ENCODE measurements around the gene FAM83D. TPM values are rescaled to one million over a fixed set of nuclear protein-coding genes. Genes with fewer than 3 reads are reported as not detected.

FAM83D gene
- total RNA-seq, 1 experiment from 2014 or later: 86.3 TPM

- DNase-seq: peak; percentile 100
- peak; percentile 30 to 76 for TF ChIP-seq CTCF (IDR thresholded peaks at IDR 0.05; ENCODE audit: insufficient read depth in 1 of 2, low read depth in 1 of 2, low read length in 1 of 2, severe bottlenecking in 1 of 2, unreplicated experiment in 1 of 2)
- Mint-ChIP-seq H3K27me3 (ENCODE audit: insufficient read depth, unreplicated experiment) (no peaks in the 10 kb centered on the region), H3K27ac (ENCODE audit: unreplicated experiment) (peak within 1 kb of the TSS; percentile 96), H3K36me3 (ENCODE audit: insufficient read depth, unreplicated experiment) (peaks cover 23% of the 10 kb centered on the region), H3K4me1 (ENCODE audit: low read depth, unreplicated experiment) (peaks cover 20% of the 10 kb centered on the region), H3K9me3 (ENCODE audit: unreplicated experiment) (no peaks in the 10 kb centered on the region), H3K4me3 (ENCODE audit: unreplicated experiment) (peak within 1 kb of the TSS; percentile 92)
- BruUV-seq (replicated peaks): no TSS peak
- peak within 1 kb of the TSS; percentile 84 for H3K4me3 ChIP-seq (ENCODE audit: low read depth, low read length)
- POLR2A ChIA-PET: interaction anchor here (0.5 to 2.7 kb wide), 18 partner anchors 9 to 490 kb away, joined by 3 to 55 read pairs (median 4); partner anchors contain the start of genes FAM83D and RALGAPB
- CTCF ChIA-PET: interaction anchor here (0.9 to 3.4 kb wide), 15 partner anchors 9 to 102 kb away, joined by 3 to 32 read pairs (median 5); partner anchors contain the start of gene FAM83D
- peaks cover 14% of the 10 kb centered on the region; the same call in 1 of the 2 replicates for H3K4me1 ChIP-seq
- H3K9me3 ChIP-seq: no peaks in the 10 kb centered on the region
- no peaks in the 10 kb centered on the region for H3K36me3 ChIP-seq (ENCODE audit: control insufficient read depth, insufficient read depth, low read length)
- H3K27me3 ChIP-seq (replicated peaks; ENCODE audit: control insufficient read depth, insufficient read depth, low read length): no peaks in the 10 kb centered on the region
- intact Hi-C loops (cut with micrococcal nuclease; ENCODE audit: unreplicated experiment): loop anchor here (1.0 to 2.0 kb wide), 5 partner anchors 29 to 102 kb away; no protein-coding TSS in a partner anchor
These were observed 36.1 kb downstream of the FAM83D start, which contains the start of gene DHX35 for GRCh38 chr20:38962044-38962927. Gene DHX35 (plus strand): TSS chr20:38962344. CDS start chr20:38962368, 24 bp downstream.

GRCh38 chr20:38962928-38963401 is 36.7 kb downstream of the FAM83D start:
- BruUV-seq (replicated peaks): TSS peak; percentile 56
- H3K4me1 Mint-ChIP-seq (ENCODE audit: low read depth, unreplicated experiment): peaks cover 20% of the 10 kb centered on the region
- CTCF ChIA-PET: interaction anchor here (0.6 to 3.4 kb wide), 12 partner anchors 9 to 223 kb away, joined by 3 to 32 read pairs (median 6); partner anchors contain the start of gene FAM83D
- TF ChIP-seq CTCF (IDR thresholded peaks at IDR 0.05; ENCODE audit: insufficient read depth in 1 of 2, low read depth in 1 of 2, low read length in 1 of 2, severe bottlenecking in 1 of 2, unreplicated experiment in 1 of 2): no peak
- no peaks in the 10 kb centered on the region for H3K36me3 ChIP-seq (ENCODE audit: control insufficient read depth, insufficient read depth, low read length)
- H3K4me3 ChIP-seq (ENCODE audit: low read depth, low read length): peak overlapping the region; percentile 84
- no peak for DNase-seq
- peaks cover 23% of the 10 kb centered on the region for H3K36me3 Mint-ChIP-seq (ENCODE audit: insufficient read depth, unreplicated experiment)
- peaks cover 14% of the 10 kb centered on the region; the same call in 1 of the 2 replicates for H3K4me1 ChIP-seq
- no peaks in the 10 kb centered on the region for H3K9me3 Mint-ChIP-seq (ENCODE audit: unreplicated experiment)
- intact Hi-C loops (cut with micrococcal nuclease; ENCODE audit: unreplicated experiment): loop anchor here (1.0 to 2.0 kb wide), 5 partner anchors 30 to 103 kb away; no protein-coding TSS in a partner anchor
- POLR2A ChIA-PET: interaction anchor here (1.0 to 2.7 kb wide), 8 partner anchors 19 to 100 kb away, joined by 3 to 55 read pairs (median 8); partner anchors contain the start of gene FAM83D
- peak overlapping the region; percentile 92 for H3K4me3 Mint-ChIP-seq (ENCODE audit: unreplicated experiment)
- H3K27me3 ChIP-seq (replicated peaks; ENCODE audit: control insufficient read depth, insufficient read depth, low read length): no peaks in the 10 kb centered on the region
- no peaks in the 10 kb centered on the region for H3K27me3 Mint-ChIP-seq (ENCODE audit: insufficient read depth, unreplicated experiment)
- H3K27ac Mint-ChIP-seq (ENCODE audit: unreplicated experiment): peak overlapping the region; percentile 96
- no peaks in the 10 kb centered on the region for H3K9me3 ChIP-seq

- H3K4me3 ChIP-seq (ENCODE audit: low read depth, low read length): no peak overlapping the region
These were observed 37.5 kb downstream of the FAM83D start for GRCh38 chr20:38963745-38964144.

More at GRCh38 chr20:38963745-38964144, 37.5 kb downstream of the FAM83D start:
- Histone ChIP-seq H3K27me3 (replicated peaks; ENCODE audit: control insufficient read depth, insufficient read depth, low read length) (no peaks in the 10 kb centered on the region), H3K36me3 (ENCODE audit: control insufficient read depth, insufficient read depth, low read length) (no peaks in the 10 kb centered on the region), H3K9me3 (no peaks in the 10 kb centered on the region), H3K4me1 (peaks cover 14% of the 10 kb centered on the region; the same call in 1 of the 2 replicates)
- POLR2A ChIA-PET: interaction anchor here (1.2 kb wide), 1 partner anchor 101 kb away, joined by 5 read pairs; no protein-coding TSS in a partner anchor
- CTCF ChIA-PET: interaction anchor here (0.6 to 3.4 kb wide), 3 partner anchors 37 to 224 kb away, joined by 3 to 32 read pairs (median 11); partner anchors contain the start of gene FAM83D
- no peak for DNase-seq
- no peaks in the 10 kb centered on the region for H3K27me3 Mint-ChIP-seq (ENCODE audit: insufficient read depth, unreplicated experiment)
- intact Hi-C loops (cut with micrococcal nuclease; ENCODE audit: unreplicated experiment): loop anchor here (2.0 kb wide), 2 partner anchors 31 to 69 kb away; no protein-coding TSS in a partner anchor
- no peak overlapping the region for H3K27ac Mint-ChIP-seq (ENCODE audit: unreplicated experiment)
- H3K9me3 Mint-ChIP-seq (ENCODE audit: unreplicated experiment): no peaks in the 10 kb centered on the region
- BruUV-seq (replicated peaks): no TSS peak
- peaks cover 22% of the 10 kb centered on the region for H3K36me3 Mint-ChIP-seq (ENCODE audit: insufficient read depth, unreplicated experiment)
- H3K4me1 Mint-ChIP-seq (ENCODE audit: low read depth, unreplicated experiment): peaks cover 20% of the 10 kb centered on the region
- TF ChIP-seq CTCF (IDR thresholded peaks at IDR 0.05; ENCODE audit: insufficient read depth in 1 of 2, low read depth in 1 of 2, low read length in 1 of 2, severe bottlenecking in 1 of 2, unreplicated experiment in 1 of 2): no peak
- H3K4me3 Mint-ChIP-seq (ENCODE audit: unreplicated experiment): no peak overlapping the region

Measured in Caco-2 (cell line).